Measurements from ENCODE around the gene LRRFIP1.

- peak in 1 of 2 donors; percentile 11 for TF ChIP-seq EP300 (IDR thresholded peaks at IDR 0.05)
- TF ChIP-seq CTCF (IDR thresholded peaks at IDR 0.05) = no peak
Measured at GRCh38 chr2:237692601-237693290, 65.4 kb downstream of the LRRFIP1 start.
